ENCODE results near the gene COMT.

DNA sequence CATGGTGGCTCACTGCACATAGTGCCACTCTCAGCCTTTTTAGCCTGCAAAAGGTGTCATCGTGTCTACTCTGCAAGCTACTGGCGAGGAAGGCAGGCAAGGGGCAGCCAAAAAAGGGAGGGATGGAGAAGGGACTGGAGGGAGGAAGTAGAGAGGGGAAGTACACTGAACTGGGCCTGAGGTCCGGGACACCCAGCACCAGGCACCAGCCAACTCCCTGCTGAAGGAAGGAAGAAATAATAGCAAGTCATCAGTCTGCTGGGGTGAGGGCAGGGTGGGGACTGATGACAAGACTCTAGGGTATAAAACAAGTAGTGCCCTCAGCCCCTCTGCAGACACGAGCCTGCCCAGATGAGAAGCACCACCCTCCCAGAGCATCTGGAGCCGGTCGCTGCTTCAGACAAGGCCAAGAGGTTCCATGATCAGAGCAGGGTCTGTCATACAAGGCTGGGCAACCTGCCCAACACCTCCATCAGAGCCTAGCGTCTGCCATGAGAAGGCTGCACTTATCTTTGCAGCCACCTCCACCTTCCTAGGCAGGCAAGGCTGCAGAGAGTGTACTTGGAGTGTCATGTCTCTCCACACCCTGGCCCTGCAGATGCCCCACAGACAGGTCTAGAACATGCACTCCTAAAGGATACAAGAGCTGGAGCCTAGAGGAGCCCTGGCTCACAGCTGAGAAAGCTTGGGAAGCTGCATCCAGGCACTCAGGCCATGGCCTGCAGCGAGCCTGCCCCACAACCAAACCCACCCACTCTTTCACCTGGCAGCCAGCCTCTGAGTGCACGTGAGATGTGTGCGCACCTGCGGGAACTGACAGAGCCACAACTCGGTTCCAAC, 9.0 kb upstream of the COMT start:
- TF ChIP-seq GATA2 (IDR thresholded peaks at IDR 0.05; ENCODE audit: low read depth, low read length), result no peak
- TF ChIP-seq GATA3 (IDR thresholded peaks at IDR 0.05; ENCODE audit: low read depth, low read length), result no peak
